ENCODE measurements around the gene STK39.

STK39 gene

GRCh38 chr2:168233726-168234406 is 13.5 kb downstream of the STK39 start:
- Histone ChIP-seq H3K36me3 (peaks cover 3% of the 10 kb centered on the region; the same call in 1 of the 2 replicates), H3K4me3 (ENCODE audit: low read depth, low read length) (no peak overlapping the region), H3K27ac (no peak overlapping the region), H3K27me3 (ENCODE audit: insufficient read depth, low read depth, severe bottlenecking) (no peaks in the 10 kb centered on the region), H3K9me3 (ENCODE audit: severe bottlenecking) (peaks cover 6% of the 10 kb centered on the region)
- no peak for TF ChIP-seq CTCF (IDR thresholded peaks at IDR 0.05; ENCODE audit: low read depth, low read length)
- DNase-seq = no peak

- Histone ChIP-seq H3K36me3 (peaks cover 3% of the 10 kb centered on the region; the same call in 1 of the 2 replicates), H3K9me3 (ENCODE audit: severe bottlenecking) (peaks cover 6% of the 10 kb centered on the region), H3K4me3 (ENCODE audit: low read depth, low read length) (no peak overlapping the region), H3K27me3 (ENCODE audit: insufficient read depth, low read depth, severe bottlenecking) (no peaks in the 10 kb centered on the region), H3K27ac (no peak overlapping the region)
- no peak for TF ChIP-seq CTCF (IDR thresholded peaks at IDR 0.05; ENCODE audit: low read depth, low read length)
- no peak for DNase-seq
Observed at GRCh38 chr2:168233166-168233565, 14.2 kb downstream of the STK39 start.

GRCh38 chr2:168231609-168232241 is 15.7 kb downstream of the STK39 start:
- H3K36me3 ChIP-seq = peaks cover 3% of the 10 kb centered on the region; the same call in 1 of the 2 replicates
- no peak for DNase-seq
- no peak for TF ChIP-seq CTCF (IDR thresholded peaks at IDR 0.05; ENCODE audit: low read depth, low read length)
- H3K27me3 ChIP-seq (ENCODE audit: insufficient read depth, low read depth, severe bottlenecking) = no peaks in the 10 kb centered on the region
- peaks cover 5% of the 10 kb centered on the region for H3K9me3 ChIP-seq (ENCODE audit: severe bottlenecking)
- H3K27ac ChIP-seq = no peak overlapping the region
- no peak overlapping the region for H3K4me3 ChIP-seq (ENCODE audit: low read depth, low read length)

- peaks cover 3% of the 10 kb centered on the region; the same call in 1 of the 2 replicates for H3K36me3 ChIP-seq
- H3K27me3 ChIP-seq (ENCODE audit: insufficient read depth, low read depth, severe bottlenecking) = no peaks in the 10 kb centered on the region
- H3K27ac ChIP-seq = no peak overlapping the region
- H3K9me3 ChIP-seq (ENCODE audit: severe bottlenecking) = no peaks in the 10 kb centered on the region
- no peak overlapping the region for H3K4me3 ChIP-seq (ENCODE audit: low read depth, low read length)
- no peak for DNase-seq
- TF ChIP-seq CTCF (IDR thresholded peaks at IDR 0.05; ENCODE audit: low read depth, low read length) = no peak
Observed at GRCh38 chr2:168230389-168230788, 17.0 kb downstream of the STK39 start.

- DNase-seq = no peak
- Histone ChIP-seq H3K4me3 (ENCODE audit: low read depth, low read length) (no peak overlapping the region), H3K9me3 (ENCODE audit: severe bottlenecking) (no peaks in the 10 kb centered on the region), H3K27ac (no peak overlapping the region; the same call in 1 of the 2 replicates), H3K27me3 (ENCODE audit: insufficient read depth, low read depth, severe bottlenecking) (no peaks in the 10 kb centered on the region), H3K36me3 (no peaks in the 10 kb centered on the region)
- no peak for TF ChIP-seq CTCF (IDR thresholded peaks at IDR 0.05; ENCODE audit: low read depth, low read length)
Observed at GRCh38 chr2:168224346-168224745, 23.0 kb downstream of the STK39 start.

Data from WERI-Rb-1 (cell line).